Measurements from ENCODE around the gene PPP6R2.

DNA sequence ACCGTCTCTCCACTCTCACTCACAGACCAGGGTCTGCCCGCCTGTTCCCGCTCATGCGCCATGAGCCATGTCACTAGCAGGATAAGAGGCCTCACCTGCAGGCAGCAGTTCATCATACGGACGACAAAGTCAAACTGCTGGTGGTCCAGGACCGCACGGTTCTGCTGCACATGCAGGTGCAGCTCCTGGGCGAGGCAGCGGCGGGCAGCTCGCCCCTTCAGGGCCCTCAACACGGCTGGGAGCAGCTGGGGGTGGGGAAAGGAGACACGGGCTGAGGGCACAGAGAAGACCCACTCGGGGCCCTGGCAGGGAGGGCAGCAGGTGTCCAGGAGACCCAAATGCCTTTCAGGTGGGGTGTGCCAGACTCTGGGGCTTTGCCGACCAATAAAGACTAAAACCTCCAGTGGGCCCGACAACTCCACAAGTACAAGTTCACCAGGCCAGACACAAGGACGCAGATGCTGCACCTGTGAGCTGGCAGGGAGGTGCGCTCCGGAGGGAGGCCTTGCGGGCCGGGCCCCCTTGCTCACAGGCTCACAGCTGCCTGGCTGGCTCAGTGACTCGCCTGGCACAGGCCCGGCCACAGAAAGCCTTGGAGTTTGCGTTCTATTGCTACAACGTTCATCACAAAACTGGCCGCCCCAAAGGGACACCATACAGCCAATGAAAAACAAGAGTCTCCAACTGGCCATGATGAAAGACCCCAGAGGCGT lies 120.2 kb downstream of the PPP6R2 start:
- TF ChIP-seq POLR2AphosphoS5 (IDR thresholded peaks at IDR 0.05; ENCODE audit: low read depth, low read length) (no peak), POLR2A (IDR thresholded peaks at IDR 0.05; ENCODE audit: low read depth, low read length) (no peak)

All from GM12891 (cell line).